ENCODE results near the gene LRIT1.

- TF ChIP-seq POLR2A (IDR thresholded peaks at IDR 0.05) = no peak
- no peak for TF ChIP-seq CTCF (IDR thresholded peaks at IDR 0.05)
- no peak for TF ChIP-seq EP300 (IDR thresholded peaks at IDR 0.05)
Observed at GRCh38 chr10:84262190-84262956, 21.0 kb upstream of the LRIT1 start.

Measured in ovary (tissue), 3 donors.